ENCODE data around the gene PRDX1.
"Not testable (repeated sequence)": the region's sequence is repeated elsewhere in the genome, so short reads cannot be mapped to it uniquely, and the experiment has no call there.

The PRDX1 gene

GRCh38 chr1:45503462-45504360, 18.0 kb downstream of the PRDX1 start:
- no peak for FAIRE-seq
- no peak for DNase-seq (ENCODE audit: low spot score)

GRCh38 chr1:45501505-45501859, 20.2 kb downstream of the PRDX1 start:
- FAIRE-seq (no peak), DNase-seq (ENCODE audit: low spot score) (no peak)

GRCh38 chr1:45499415-45499769, 22.3 kb downstream of the PRDX1 start:
- no peak for FAIRE-seq
- DNase-seq (ENCODE audit: low spot score): no peak

DNA sequence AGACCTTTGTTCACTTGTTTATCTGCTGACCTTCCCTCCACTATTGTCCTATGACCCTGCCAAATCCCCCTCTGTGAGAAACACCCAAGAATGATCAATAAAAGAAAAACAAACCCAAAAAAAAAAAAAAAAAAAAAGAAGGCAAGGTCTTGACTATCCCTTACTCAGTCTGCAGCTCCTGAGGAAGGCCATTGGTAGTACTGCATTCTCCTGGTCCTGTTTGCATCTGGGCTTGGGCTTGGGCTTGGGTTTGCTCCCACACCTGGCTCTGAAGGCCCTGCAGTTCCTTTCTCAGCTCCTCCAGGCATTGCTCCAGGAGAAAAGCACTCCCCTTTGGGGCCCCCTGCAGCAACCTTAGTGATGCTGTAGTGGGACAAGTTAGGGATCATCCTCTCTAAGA, 23.4 kb downstream of the PRDX1 start:
- FAIRE-seq: no peak

DNA sequence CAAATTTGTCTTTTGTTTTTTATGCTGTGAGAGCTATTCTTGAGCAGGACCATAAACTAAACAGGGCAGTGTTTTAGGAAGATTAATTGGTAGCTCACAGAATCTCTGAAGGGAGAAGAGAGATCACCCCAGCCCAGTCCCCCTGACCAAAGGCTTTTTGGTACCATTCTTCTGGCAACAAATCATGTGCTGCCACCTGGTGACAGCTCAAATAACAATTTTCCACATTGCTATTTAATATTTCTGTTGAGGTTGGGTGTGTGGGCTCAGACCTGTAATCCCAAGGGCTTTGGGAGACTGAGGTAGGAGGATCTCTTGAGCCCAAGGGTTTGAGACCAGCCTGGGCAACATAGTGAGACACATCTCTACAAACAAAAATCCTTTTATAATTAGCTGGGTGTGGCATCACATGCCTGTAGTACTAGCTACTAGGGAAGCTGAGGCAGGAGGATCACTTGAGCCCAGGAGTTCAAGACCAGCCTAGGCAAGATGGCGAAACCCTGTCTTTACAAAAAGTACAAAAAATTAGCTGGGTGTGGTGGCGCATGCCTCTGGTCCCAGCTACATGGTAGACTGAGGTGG, 28.5 kb downstream of the PRDX1 start:
- DNase-seq (ENCODE audit: low spot score) (no peak), FAIRE-seq (no peak)

More for the DNA sequence above, 23.4 kb downstream of the PRDX1 start:
- DNase-seq (ENCODE audit: low spot score): no peak

DNA sequence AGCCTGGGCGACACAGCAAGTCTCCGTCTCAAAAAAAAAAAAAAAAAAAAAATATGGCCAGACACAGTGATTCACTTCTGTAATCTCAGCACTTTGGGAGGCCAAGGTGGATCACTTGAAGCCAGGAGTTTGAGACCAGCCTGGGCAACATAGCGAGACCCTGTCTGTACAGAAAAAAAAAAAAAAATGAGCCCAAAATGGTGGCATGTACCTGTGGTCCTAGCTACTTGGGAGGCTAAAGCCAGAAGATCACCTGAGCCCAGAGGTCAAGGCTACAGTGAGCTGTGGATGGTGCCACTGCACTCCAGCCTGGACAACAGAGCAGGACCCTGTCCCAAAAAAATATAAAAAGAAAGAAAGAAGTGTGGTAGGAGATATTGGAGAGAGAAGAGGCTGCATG, 29.0 kb downstream of the PRDX1 start:
- no peak for FAIRE-seq
- DNase-seq (ENCODE audit: low spot score): no peak

GRCh38 chr1:45491487-45492260, 30.0 kb downstream of the PRDX1 start:
- FAIRE-seq (no peak), DNase-seq (ENCODE audit: low spot score) (no peak)

DNA sequence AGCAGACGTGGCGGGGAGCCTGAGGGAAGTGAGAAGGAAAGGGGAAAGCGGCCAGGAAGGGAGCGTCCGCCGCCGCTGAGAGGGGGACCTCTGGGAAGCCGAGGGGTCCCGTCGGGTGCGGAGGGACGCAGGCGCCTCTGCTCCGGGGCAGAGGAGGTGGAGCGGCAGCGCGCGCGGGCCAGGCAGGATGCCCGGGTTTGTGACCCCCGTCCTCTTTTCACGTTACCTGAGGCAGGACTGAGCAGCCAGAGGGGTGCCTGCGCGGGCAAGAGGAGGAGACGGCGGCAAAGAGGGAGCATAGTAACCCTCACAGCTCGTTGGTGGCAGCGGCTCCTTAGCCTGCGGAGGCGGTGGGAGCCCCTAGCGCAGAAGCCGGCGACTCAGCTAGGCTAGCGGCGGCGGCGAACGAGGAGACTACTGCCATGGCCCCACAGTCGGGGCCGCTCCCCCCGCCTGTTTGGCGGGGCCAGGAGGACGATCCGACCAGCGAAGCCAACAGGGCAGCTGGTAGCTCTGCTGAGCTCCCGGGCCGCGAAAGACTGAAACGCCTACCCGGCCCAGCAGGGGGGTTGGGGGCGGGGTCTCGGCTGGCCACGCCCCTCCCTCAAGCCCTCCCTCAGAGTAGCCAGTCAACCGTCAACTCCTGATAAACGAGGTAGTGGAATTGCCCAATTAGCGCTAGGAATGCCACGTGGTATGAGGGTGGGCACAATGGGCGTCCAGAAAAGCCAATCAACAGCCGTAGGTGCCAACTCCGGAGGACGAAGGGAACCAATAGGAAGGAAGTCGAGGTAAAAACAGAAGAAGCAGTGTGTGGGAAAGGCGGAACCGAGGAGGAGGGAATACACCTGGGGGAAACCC, 30.8 kb downstream of the PRDX1 start, which contains the start of gene TESK2:
Gene TESK2, minus strand, starts transcription at position 538 of the 861 bp plus-strand sequence. CDS start 33,378 bp downstream, outside the sequence.
- peak; percentile 97 for FAIRE-seq
- DNase-seq (ENCODE audit: low spot score): peak; percentile 99

DNA sequence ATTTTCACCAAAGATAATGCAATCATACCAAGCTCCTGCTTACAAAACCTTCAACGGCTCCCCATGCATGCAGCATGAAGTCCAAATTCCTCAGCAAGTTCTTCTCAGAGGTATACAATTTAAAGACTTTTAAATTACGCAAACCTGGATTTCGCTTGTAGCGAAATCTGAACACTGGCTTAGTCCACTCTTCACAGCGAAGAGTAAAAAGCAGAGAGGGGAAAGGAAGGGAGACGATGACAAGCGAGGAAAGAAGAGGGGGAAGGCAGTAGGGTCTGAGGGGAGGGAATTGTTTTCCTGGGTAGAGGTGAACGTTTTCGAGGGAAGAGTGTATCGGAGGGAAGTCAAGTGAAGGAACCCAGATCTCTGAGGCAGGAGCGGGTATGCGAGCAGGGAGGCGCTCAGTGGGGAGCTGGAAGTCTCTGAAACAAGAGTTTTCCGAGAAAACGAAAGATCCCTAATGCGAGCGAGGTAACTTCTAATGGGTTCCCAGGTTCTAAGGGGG, 31.5 kb downstream of the PRDX1 start:
- FAIRE-seq (no peak), DNase-seq (ENCODE audit: low spot score) (no peak)

GRCh38 chr1:45489379-45489778, 32.3 kb downstream of the PRDX1 start:
- DNase-seq (ENCODE audit: low spot score); FAIRE-seq: not testable (repeated sequence)

DNA sequence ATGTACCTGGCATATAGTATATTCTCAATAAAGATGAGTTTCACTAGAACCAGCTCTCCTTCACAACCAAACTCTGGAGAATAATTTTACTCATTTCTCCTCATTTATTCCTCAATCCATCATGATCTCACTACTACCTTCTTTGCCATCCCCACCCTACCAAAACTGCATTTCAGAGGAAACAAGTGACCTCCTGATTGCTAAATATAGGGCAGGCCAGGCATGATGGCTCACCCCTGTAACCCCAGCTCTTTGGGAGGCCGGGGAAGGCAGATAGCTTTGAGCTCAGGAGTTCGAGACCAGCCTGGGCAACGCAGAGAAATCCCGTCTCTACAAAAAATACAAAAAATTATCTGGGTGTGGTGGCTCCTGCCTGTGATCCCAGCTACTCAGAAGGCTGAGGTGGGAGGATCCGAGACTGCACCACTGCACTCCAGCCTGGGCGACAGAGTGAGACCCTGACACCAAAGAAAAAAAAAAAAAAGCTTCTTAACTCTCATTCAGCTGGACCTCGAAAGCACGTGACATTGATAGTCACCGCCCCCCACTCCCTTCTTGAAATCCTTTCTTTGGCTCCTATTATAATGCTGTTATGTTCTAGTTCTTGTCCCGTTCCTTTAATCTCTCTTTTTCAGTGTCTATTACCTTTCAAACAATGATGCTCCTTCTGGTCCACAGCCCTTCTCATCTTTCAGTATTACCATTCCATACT, 32.9 kb downstream of the PRDX1 start:
- FAIRE-seq (no peak), DNase-seq (ENCODE audit: low spot score) (no peak)

- DNase-seq (ENCODE audit: low spot score): no peak
- FAIRE-seq: no peak
Measured at GRCh38 chr1:45485949-45486348, 35.7 kb downstream of the PRDX1 start.

GRCh38 chr1:45479039-45479748, 42.5 kb downstream of the PRDX1 start:
- DNase-seq (ENCODE audit: low spot score): no peak
- FAIRE-seq: no peak

DNA sequence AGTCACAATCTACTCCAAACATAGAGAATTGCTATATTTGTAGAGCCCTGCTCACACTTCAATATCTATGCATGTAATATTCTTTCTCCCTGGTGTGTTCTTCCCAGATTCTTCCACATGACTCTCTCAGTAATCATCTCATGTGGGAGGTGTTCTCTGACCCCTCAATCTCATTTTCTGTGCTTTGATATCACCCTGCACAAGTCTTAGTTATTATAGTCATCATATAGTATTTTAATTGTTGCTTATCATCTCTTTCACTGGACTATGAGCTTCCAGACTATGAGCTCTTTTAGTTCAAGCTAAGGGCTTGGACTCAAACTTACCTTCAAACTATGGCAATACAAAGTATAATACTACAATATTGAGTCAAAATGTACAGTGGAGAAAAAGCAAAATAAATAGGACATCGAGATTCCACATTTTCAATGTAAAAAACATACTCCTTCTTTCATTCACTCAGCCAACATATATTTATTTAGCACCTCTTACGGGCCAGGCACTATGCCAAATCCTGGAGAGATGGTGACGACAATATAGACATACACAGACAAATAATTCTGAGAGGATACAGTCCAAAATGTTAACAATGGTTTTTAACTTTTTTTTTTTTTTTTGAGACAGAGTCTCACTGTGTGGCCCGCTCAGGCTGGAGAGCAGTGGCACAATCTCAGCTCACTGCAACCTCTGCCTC, 43.4 kb downstream of the PRDX1 start:
- FAIRE-seq (no peak), DNase-seq (ENCODE audit: low spot score) (no peak)

GRCh38 chr1:45477646-45478045, 44.0 kb downstream of the PRDX1 start:
- DNase-seq (ENCODE audit: low spot score): no peak
- no peak for FAIRE-seq

- not testable (repeated sequence) for FAIRE-seq; DNase-seq (ENCODE audit: low spot score)
Measured at GRCh38 chr1:45474194-45474593, 47.5 kb downstream of the PRDX1 start.

- FAIRE-seq (no peak), DNase-seq (ENCODE audit: low spot score) (no peak)
Measured at GRCh38 chr1:45473302-45473701, 48.4 kb downstream of the PRDX1 start.

GRCh38 chr1:45470306-45470798, 51.3 kb downstream of the PRDX1 start:
- FAIRE-seq (no peak), DNase-seq (ENCODE audit: low spot score) (no peak)

- not testable (repeated sequence) for DNase-seq (ENCODE audit: low spot score); FAIRE-seq
Measured at GRCh38 chr1:45467353-45467752, 54.3 kb downstream of the PRDX1 start.

All from RCC 7860 (cell line).